ENCODE results near the gene TPX2. TPM values are rescaled to one million over a fixed set of nuclear protein-coding genes. Genes with fewer than 3 reads are reported as not detected.
A peak's percentile ranks its signal among the peaks of the same experiment; 100 is the strongest.
"Not testable (repeated sequence)": the region's sequence is repeated elsewhere in the genome, so short reads cannot be mapped to it uniquely, and the experiment has no call there.

Gene TPX2
- total RNA-seq, 1 donor from 2014 or later: 16.5 TPM

DNA sequence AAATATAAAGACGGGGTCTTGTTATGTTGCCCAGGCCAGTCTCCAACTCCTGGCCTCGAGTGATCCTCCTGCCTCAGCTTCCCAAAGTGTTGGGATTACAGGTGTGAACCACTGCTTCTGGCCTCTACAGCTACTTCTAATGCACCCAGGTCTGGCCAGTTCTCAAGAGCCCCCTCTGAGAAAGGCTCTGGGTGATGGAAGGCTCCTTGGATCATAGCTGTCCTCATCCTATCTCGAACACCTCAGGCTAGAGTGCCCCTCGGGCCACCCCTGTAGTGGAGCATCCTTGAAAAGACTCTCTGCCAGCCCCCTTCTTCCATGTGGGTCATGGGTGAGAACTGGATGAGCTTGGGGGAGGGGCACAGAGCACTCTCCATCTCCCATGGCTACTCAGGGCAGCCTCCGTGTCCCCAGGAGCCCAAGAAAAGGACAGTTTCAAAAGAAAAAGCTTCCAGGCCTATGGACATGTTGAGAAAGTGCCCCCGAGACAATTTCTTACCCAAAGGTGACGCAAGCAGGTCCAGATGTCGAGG lies 79.4 kb downstream of the TPX2 start:
- no peak for DNase-seq

DNA sequence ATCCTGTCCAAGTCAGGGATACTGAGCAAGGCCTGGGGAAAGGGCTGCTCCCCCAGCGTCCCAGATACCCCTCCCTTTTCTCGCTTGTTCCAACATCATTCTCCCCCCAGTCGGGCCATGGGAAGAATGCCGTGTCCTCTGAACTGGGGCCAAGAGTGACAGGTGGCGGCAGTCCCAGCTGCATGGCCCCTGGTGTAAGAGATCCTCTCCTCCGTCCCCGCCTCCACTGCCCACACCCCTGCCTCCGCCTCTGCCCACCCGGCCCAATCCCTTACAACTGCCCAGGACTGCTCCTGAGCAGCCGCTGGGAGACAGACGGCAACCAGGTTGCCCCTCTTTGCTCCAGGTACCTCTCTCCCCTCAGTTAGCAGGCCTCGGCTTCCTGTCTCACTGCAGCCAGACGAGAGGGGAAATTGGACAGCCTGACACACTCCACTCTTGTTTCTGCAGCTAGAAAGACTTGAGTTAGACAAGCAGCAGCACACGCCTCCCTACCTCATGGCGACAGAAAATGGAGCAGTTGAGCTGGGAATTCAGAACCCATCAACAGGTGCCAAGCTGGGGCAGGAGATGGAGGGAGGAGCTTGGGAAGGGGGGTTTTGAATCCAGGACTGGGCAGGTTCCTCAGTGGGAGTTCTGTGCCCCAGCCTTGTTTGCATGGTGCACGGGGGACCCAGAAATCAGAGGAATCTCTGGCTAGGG lies 80.1 kb downstream of the TPX2 start, which contains the start of gene MYLK2:
Gene MYLK2 (plus strand): TSS at position 274 of the 702 bp plus-strand sequence. CDS start 225 bp downstream, at position 499.
- DNase-seq: no peak

DNA sequence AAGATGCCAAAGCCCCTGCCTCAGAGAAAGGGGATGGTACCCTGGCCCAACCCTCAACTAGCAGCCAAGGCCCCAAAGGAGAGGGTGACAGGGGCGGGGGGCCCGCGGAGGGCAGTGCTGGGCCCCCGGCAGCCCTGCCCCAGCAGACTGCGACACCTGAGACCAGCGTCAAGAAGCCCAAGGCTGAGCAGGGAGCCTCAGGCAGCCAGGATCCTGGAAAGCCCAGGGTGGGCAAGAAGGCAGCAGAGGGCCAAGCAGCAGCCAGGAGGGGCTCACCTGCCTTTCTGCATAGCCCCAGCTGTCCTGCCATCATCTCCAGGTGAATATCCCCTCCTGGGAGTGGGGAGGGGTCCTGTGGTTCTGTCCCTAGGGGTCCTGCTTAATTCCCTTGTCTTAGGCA lies 81.1 kb downstream of the TPX2 start:
- DNase-seq: no peak

DNA sequence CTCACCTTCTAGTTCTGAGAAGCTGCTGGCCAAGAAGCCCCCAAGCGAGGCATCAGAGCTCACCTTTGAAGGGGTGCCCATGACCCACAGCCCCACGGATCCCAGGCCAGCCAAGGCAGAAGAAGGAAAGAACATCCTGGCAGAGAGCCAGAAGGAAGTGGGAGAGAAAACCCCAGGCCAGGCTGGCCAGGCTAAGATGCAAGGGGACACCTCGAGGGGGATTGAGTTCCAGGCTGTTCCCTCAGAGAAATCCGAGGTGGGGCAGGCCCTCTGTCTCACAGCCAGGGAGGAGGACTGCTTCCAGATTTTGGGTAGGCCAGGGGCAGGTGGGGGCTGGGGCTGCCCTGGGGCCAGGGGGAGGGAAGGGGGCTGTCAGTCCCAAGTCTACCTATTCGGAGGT lies 82.3 kb downstream of the TPX2 start:
- DNase-seq: no peak

GRCh38 chr20:31822421-31823330 lies 83.6 kb downstream of the TPX2 start:
- DNase-seq: peak; percentile 79

GRCh38 chr20:31823360-31824124 lies 84.5 kb downstream of the TPX2 start:
- peak; percentile 75 for DNase-seq

DNA sequence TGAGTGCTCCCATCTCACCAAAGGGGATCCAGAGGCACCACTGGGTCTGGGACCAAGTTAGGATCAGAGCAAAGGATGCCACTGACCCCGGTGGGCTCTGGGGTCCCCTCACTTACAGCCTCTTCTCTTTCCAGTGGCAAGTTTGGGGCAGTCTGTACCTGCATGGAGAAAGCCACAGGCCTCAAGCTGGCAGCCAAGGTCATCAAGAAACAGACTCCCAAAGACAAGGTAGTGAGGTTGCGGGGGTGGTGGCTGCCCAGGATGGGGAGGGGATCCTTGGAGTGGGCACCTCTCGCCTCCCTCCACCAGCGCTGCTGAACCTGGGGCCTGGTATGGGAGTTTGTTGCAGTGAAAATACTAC lies 85.0 kb downstream of the TPX2 start:
- DNase-seq: no peak

GRCh38 chr20:31824554-31825313 lies 85.6 kb downstream of the TPX2 start:
- no peak for DNase-seq

DNA sequence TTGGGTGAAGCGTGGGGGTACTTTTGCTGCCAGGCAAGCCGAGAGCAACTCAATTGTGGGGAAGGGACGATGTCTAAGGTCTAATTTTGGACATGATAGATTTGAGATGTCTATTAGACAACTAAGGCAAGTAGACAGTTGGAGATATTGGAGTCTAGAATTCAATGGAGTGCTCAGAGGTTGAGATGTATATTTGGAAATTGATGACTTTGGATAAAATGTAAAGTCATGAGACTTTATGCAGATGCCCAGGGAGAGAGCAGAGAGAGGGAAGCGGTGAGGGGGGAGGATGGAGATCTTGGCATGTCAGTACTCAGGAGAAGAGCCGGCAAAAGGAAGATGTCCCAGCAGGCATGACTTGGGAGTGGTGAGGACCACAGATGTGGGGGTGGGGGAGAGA lies 87.0 kb downstream of the TPX2 start:
- no peak for DNase-seq

DNA sequence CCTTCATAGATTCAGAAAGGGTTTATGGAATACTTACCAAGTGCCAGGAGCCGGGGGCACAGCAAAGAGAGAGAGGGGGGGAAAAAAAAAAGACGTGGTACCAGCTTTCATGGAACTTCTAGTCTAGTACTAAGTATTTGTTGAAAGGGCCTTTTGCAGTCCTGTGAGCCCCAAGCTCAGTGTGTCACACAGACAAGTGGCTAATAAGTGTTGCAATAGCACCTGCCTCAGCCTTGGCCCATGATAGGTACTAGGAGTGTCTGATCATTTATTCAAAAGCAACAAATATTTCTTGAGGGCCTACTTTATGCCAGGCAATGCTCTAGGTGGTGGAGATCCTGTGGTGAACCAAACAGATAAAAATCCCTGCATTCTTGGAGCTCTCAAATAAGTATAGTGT lies 88.0 kb downstream of the TPX2 start:
- no peak for DNase-seq

DNA sequence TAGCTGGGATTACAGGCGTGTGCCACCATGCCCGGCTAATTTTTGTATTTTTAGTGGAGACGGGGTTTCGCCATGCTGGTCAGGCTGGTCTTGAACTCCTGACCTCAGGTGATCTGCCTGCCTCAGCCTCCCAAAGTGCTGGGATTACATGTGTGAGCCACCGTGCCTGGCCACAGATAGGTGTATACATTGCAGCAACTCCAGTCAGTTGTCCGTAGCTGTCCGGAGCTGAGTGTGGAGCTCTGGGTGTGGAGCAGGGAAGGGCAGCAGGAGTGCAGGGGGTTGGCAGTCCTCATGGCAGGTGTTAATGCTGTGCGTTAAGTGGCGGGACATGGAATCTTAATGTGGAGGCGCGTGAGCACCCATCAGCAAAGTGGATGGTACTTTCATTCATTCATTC lies 88.9 kb downstream of the TPX2 start:
- not testable (repeated sequence) for DNase-seq

GRCh38 chr20:31829731-31830130 lies 90.6 kb downstream of the TPX2 start:
- DNase-seq: peak; percentile 63

- no peak for DNase-seq
Observed at GRCh38 chr20:31830406-31830981, 91.4 kb downstream of the TPX2 start.

DNA sequence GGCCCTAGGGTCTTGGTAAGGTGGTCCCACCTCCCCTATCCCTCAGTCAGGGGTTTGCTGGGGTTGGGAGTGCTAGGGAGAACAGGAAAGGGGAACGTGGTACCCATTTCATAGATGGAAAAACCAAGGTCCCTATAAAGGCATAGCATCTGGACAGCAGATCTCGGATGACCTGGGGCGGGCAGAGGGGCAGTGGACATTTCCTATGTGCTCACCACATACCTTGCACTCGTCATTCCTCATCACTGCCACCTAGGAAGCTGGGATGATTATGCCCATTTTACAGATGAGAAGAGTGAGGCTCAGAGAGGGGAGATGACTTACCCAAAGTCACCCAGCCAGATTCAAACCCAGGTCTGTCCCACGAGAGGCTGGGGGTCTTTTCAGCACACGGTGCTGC lies 92.1 kb downstream of the TPX2 start:
- no peak for DNase-seq

DNA sequence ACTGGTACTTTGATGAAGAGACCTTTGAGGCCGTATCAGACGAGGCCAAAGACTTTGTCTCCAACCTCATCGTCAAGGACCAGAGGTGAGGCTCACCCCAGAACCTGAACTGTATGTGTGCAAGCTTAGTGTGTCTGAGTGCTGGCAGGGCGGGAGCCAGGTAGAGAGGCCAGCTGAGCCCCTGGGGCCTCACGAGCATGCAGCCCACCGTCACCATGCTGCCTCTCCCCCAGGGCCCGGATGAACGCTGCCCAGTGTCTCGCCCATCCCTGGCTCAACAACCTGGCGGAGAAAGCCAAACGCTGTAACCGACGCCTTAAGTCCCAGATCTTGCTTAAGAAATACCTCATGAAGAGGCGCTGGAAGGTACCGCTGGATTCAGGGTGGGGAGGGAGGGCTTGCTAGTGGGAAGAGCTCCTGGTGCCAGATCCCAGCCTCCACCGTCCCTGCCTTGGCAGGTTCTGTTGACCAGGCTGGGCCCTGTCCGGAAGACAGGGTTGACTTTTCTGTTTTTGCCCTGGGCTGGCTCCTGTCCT lies 92.7 kb downstream of the TPX2 start:
- no peak for DNase-seq

GRCh38 chr20:31833130-31833930 lies 94.2 kb downstream of the TPX2 start:
- DNase-seq: peak; percentile 80

GRCh38 chr20:31833931-31834521 lies 94.9 kb downstream of the TPX2 start:
- DNase-seq: no peak

DNA sequence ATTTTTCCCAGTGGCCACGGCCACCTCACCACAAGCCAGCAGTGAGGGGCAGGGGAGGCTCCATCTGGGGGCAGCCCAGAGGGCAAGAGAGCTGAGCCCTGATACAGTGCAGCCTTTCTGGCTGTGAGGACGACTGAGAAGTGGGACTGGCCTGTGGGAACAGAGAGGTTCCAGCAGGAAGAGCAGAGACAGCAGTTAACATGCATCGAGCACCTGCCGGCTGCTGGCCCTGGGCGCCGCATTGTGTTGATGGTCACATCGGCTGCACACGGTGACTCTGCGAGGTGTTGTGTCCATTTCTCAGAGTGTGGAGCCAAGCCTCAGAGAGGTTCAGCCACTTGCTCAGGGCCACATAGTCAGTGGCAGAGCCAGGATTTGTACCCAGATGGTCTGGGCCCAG lies 96.5 kb downstream of the TPX2 start:
- no peak for DNase-seq

- DNase-seq: peak; percentile 92
Observed at GRCh38 chr20:31835977-31836852, 97.1 kb downstream of the TPX2 start.

Measured in dermis blood vessel endothelial cell (primary cell).